ENCODE results near the gene TNN. TPM values are rescaled to one million over a fixed set of nuclear protein-coding genes. Genes with fewer than 3 reads are reported as not detected.

TNN gene
- total RNA-seq, 2 experiments from 2014 or later, result 0.05 to 0.07 TPM

DNA sequence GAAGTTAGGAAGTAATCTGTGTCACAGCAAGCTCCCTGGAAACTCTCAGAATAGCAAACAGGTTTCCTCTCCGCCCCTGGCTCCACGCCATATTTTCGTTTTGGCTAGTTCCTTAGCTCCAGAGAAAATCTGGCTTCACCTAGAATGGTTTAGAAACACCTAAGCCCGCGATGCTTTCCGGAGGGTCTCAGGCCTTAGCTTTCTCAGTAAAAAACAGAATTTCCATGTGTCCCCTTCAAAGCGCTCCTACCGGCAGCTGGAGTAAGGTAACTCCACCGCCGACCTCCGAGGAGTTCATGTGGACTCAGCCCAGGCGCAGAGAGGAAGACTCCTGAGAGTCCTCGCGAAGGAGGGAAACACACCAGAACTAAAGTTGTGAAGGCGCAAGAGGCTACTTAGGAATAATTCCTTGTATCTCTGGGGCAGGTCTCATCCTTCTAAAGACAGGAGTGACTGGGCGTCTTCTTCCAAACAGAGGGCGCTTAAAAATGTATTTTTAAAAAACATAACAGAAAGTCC is 124.5 kb downstream of the TNN start:
- no peaks in the 10 kb centered on the region for H3K27me3 Mint-ChIP-seq
- peaks cover 35% of the 10 kb centered on the region for H3K36me3 Mint-ChIP-seq (ENCODE audit: low read depth)
- ATAC-seq, result peak; percentile 41
- no peaks in the 10 kb centered on the region for H3K9me3 Mint-ChIP-seq
- peak overlapping the region; percentile 96 for H3K4me3 Mint-ChIP-seq
- peak; percentile 56 for DNase-seq
- TF ChIP-seq, protein P1, sequence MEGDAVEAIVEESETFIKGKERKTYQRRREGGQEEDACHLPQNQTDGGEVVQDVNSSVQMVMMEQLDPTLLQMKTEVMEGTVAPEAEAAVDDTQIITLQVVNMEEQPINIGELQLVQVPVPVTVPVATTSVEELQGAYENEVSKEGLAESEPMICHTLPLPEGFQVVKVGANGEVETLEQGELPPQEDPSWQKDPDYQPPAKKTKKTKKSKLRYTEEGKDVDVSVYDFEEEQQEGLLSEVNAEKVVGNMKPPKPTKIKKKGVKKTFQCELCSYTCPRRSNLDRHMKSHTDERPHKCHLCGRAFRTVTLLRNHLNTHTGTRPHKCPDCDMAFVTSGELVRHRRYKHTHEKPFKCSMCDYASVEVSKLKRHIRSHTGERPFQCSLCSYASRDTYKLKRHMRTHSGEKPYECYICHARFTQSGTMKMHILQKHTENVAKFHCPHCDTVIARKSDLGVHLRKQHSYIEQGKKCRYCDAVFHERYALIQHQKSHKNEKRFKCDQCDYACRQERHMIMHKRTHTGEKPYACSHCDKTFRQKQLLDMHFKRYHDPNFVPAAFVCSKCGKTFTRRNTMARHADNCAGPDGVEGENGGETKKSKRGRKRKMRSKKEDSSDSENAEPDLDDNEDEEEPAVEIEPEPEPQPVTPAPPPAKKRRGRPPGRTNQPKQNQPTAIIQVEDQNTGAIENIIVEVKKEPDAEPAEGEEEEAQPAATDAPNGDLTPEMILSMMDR (IDR thresholded peaks at IDR 0.05), result no peak
- H3K27ac Mint-ChIP-seq, result peak overlapping the region; percentile 92
- intact Hi-C loops (cut with micrococcal nuclease), result no loop called here
- CTCF ChIA-PET, result interaction anchor here (1.0 to 8.5 kb wide), 9 partner anchors 8 to 163 kb away, joined by 4 to 64 read pairs (median 7); no protein-coding TSS in a partner anchor
- peaks cover 46% of the 10 kb centered on the region for H3K4me1 Mint-ChIP-seq (ENCODE audit: low read depth)
- POLR2A ChIA-PET, result interaction anchor here (1.0 to 1.8 kb wide), 3 partner anchors 9 to 17 kb away, joined by 4 to 10 read pairs (median 6); no protein-coding TSS in a partner anchor

DNA sequence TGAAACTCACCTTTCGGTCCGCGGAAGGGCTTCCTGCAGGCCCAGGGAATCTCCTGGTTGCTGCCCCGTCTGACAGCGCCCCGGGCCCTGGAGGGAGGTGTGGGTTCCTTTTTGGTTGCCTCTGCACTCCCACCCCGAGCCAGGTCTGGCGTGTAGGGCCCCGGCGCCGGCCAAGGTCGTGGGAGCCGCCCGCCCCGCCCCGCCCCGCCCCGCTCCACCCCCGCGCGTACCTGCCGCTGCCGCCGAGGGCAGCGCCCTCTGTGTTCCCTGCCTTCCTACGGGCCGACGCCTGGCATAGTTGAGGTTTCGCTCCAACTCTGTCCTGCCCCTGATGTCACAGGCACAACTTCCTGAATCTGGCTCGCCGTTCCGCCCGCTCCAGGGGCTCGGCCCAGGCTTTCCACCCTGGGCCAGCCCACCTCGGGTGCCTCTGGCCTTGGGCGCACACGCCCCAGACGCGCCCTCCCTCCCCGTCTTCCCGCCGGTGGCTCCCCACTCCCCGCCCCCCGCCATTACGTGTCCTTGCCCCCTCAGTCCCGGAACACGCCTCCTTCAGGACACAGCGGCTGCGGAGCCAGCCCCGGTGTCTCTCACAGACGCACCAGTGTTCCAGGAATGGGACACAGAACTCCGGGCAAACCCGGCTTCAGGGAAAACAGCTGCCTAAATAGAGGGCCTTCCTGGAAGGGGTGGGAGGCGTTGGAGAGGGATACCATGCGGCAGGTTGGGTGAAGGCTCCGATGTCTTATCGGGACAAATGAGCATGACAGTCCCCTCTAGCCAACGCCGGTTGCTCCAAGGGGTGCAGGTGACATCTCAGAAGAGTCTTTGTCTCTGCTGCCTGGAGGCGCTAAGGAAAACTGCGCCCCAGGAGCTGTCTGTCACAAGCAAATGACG is 125.2 kb downstream of the TNN start, which contains the start of gene KIAA0040:
TSS of gene KIAA0040 (minus strand) at position 147 of the 897 bp plus-strand sequence. CDS start 31,763 bp downstream, outside the sequence.
- Mint-ChIP-seq H3K4me3 (peak within 1 kb of the TSS; percentile 96), H3K36me3 (ENCODE audit: low read depth) (peaks cover 28% of the 10 kb centered on the region), H3K27me3 (no peaks in the 10 kb centered on the region), H3K27ac (peak within 1 kb of the TSS; percentile 92), H3K4me1 (ENCODE audit: low read depth) (peaks cover 46% of the 10 kb centered on the region), H3K9me3 (no peaks in the 10 kb centered on the region)
- ChIA-PET POLR2A (interaction anchor here (1.2 to 1.8 kb wide), 3 partner anchors 10 to 16 kb away, joined by 6 to 10 read pairs (median 7); no protein-coding TSS in a partner anchor), CTCF (interaction anchor here (0.8 to 8.5 kb wide), 13 partner anchors 9 to 163 kb away, joined by 4 to 64 read pairs (median 10); no protein-coding TSS in a partner anchor)
- ATAC-seq, result peak; percentile 64
- peak; percentile 66 for DNase-seq
- TF ChIP-seq, protein P1 (IDR thresholded peaks at IDR 0.05), result no peak
- intact Hi-C loops (cut with micrococcal nuclease), result no loop called here

DNA sequence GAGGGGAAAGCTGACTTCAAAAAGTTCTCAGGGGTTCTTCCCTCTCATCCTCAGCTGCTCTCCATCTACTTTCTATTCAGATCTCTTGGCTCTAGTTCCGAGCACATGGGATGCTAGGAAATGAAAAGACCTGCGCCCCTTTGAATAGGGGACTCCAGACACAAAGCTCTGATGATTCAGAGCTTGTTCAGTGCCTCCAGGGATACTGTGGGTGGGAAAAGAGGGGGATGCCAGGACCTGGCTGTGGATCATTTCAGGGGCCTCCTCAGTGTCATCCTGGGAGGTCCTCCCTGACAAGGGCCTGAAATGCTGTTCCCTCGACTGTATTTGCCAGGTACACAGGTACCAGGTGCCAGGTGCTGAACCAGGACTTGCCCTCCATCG is 125.9 kb downstream of the TNN start:
- peaks cover 23% of the 10 kb centered on the region for H3K36me3 Mint-ChIP-seq (ENCODE audit: low read depth)
- no peak for ATAC-seq
- no peaks in the 10 kb centered on the region for H3K9me3 Mint-ChIP-seq
- ChIA-PET POLR2A (interaction anchor here (1.2 kb wide), 1 partner anchor 15 kb away, joined by 7 read pairs; no protein-coding TSS in a partner anchor), CTCF (interaction anchor here (0.8 to 2.7 kb wide), 5 partner anchors 10 to 41 kb away, joined by 4 to 11 read pairs (median 10); no protein-coding TSS in a partner anchor)
- DNase-seq, result no peak
- peaks cover 42% of the 10 kb centered on the region for H3K4me1 Mint-ChIP-seq (ENCODE audit: low read depth)
- intact Hi-C loops (cut with micrococcal nuclease), result no loop called here
- H3K27ac Mint-ChIP-seq, result no peak overlapping the region
- TF ChIP-seq, protein P1 (IDR thresholded peaks at IDR 0.05), result no peak
- no peaks in the 10 kb centered on the region for H3K27me3 Mint-ChIP-seq
- H3K4me3 Mint-ChIP-seq, result peak overlapping the region; percentile 96

DNA sequence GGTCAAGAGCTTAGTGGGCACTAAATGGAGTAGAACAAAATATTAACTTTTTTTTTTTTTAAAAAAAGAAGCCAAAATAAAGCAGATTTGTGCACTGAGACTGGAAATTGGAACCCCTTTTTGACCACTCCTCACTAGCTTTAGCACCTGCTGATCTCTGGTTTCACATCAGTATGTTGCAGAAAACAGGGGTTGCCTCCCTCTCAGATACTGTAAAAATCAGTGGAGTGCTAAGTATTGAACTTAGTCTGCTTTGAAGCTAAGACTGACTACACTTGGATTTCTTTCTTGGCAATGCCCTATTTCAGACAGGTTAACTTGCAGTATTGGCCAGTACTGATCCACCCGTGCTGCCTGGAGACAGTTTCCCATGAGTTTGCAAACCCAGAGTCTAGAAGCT is 127.6 kb downstream of the TNN start:
- no peaks in the 10 kb centered on the region for H3K27me3 Mint-ChIP-seq
- intact Hi-C loops (cut with micrococcal nuclease), result no loop called here
- no peak overlapping the region for H3K4me3 Mint-ChIP-seq
- H3K36me3 Mint-ChIP-seq (ENCODE audit: low read depth), result peaks cover 7% of the 10 kb centered on the region
- peaks cover 24% of the 10 kb centered on the region for H3K4me1 Mint-ChIP-seq (ENCODE audit: low read depth)
- DNase-seq (no peak), ATAC-seq (no peak)
- no peaks in the 10 kb centered on the region for H3K9me3 Mint-ChIP-seq
- ChIA-PET POLR2A (interaction anchor here (1.1 to 1.6 kb wide), 3 partner anchors 9 to 92 kb away, joined by 3 to 4 read pairs (median 3); no protein-coding TSS in a partner anchor), CTCF (interaction anchor here (0.7 to 2.7 kb wide), 6 partner anchors 11 to 123 kb away, joined by 3 to 11 read pairs (median 4); no protein-coding TSS in a partner anchor)
- TF ChIP-seq, protein P1 (IDR thresholded peaks at IDR 0.05), result no peak
- H3K27ac Mint-ChIP-seq, result no peak overlapping the region

Measured in activated CD8-positive, alpha-beta T cell treated with anti-CD3 and anti-CD28 coated beads for 36 hours (primary cell).